GM23338 (cell line): Measurements from ENCODE around the gene PRKACA.

Source experiments
- CTCF ChIP-seq, 2 experiments: fragments of 200-600 bp in 1 of 2; sonication (generic) in 1 of 2; conservative IDR thresholded peaks; 2 replicates each; pipeline versions ENCODE4 v1.5.1 to v1.6.1; 2016 to 2017; ENCODE audit warnings: antibody characterized with exemption in 2 of 2, low read depth in 2 of 2, mild to moderate bottlenecking in 2 of 2, moderate library complexity in 1 of 2
- REST ChIP-seq: IDR thresholded peaks from one replicate; pipeline ENCODE4 v1.6.1; 2018; ENCODE audit warnings: antibody characterized with exemption; ENCODE audit not compliant: unreplicated experiment

GRCh38 chr19:14156122-14156521 is 38.6 kb upstream of the PRKACA start:
- TF ChIP-seq CTCF (conservative IDR thresholded peaks at IDR 0.05; ENCODE audit: low read depth in 2 of 2) (no peak), REST (no peak)
